H1 (cell line): Measurements from ENCODE around the gene NSD2.

Experiments used
- ASH2L ChIP-seq: fragments of 200-600, 300-600 bp; sonication (generic); IDR thresholded peaks from one replicate; pipeline ENCODE4 v1.7.1; 2017; ENCODE audit warnings: low read length
- CEBPB ChIP-seq: IDR thresholded peaks from 2 replicates; pipeline ENCODE4 v1.6.1; 2012; ENCODE audit warnings: low read depth, low read length
- EZH2 ChIP-seq: fragments of 200-600 bp; sonication (generic); IDR thresholded peaks from 2 replicates; pipeline ENCODE4 v1.7.1; 2012; ENCODE audit warnings: low read depth, mild to moderate bottlenecking, moderate library complexity, low read length, inconsistent platforms; ENCODE audit not compliant: severe bottlenecking
- JUND ChIP-seq: IDR thresholded peaks from 2 replicates; pipeline ENCODE4 v1.6.1; 2011; ENCODE audit warnings: mild to moderate bottlenecking, improper control_type of control experiment, low read length
- KDM1A ChIP-seq: fragments of 200-600, 300-600 bp; sonication (generic); IDR thresholded peaks from 2 replicates; pipeline ENCODE4 v1.7.1; 2016; ENCODE audit warnings: mild to moderate bottlenecking, low read length, borderline replicate concordance
- POLR2A ChIP-seq, 2 experiments: IDR thresholded peaks; 1 replicate in 1 of 2; 2 replicates in 1 of 2; pipeline ENCODE4 v1.6.1; 2011; ENCODE audit warnings: low read depth in 2 of 2, low read length in 2 of 2, mild to moderate bottlenecking in 2 of 2; ENCODE audit errors: control extremely low read depth in 1 of 2
- RAD21 ChIP-seq, 2 experiments: IDR thresholded peaks in 1 of 2; conservative IDR thresholded peaks in 1 of 2; 2 replicates each; pipeline ENCODE4 v1.6.1; 2011; ENCODE audit warnings: low read depth in 2 of 2, low read length in 2 of 2, improper control_type of control experiment in 1 of 2, inconsistent platforms in 1 of 2, mild to moderate bottlenecking in 1 of 2, moderate library complexity in 1 of 2
- SIX5 ChIP-seq: IDR thresholded peaks from 2 replicates; pipeline ENCODE4 v1.6.1; 2011; ENCODE audit warnings: mild to moderate bottlenecking, low read depth, low read length
- TAF1 ChIP-seq: IDR thresholded peaks from 2 replicates; pipeline ENCODE4 v1.6.1; 2011; ENCODE audit warnings: mild to moderate bottlenecking, low read depth, low read length
- TCF12 ChIP-seq: IDR thresholded peaks from 2 replicates; pipeline ENCODE4 v1.6.1; 2011; ENCODE audit warnings: low read depth, mild to moderate bottlenecking, low read length
- TF ChIP-seq, protein P1 (sequence below), 3 experiments: IDR thresholded peaks; 1 replicate in 2 of 3; 2 replicates in 1 of 3; pipeline versions ENCODE4 v1.5.1 to v1.6.1; 2011; ENCODE audit warnings: low read length in 3 of 3, mild to moderate bottlenecking in 3 of 3, inconsistent platforms in 2 of 3, low read depth in 1 of 3, moderate library complexity in 1 of 3; ENCODE audit not compliant: insufficient read depth in 1 of 3; ENCODE audit errors: control extremely low read depth in 1 of 3

DNA sequence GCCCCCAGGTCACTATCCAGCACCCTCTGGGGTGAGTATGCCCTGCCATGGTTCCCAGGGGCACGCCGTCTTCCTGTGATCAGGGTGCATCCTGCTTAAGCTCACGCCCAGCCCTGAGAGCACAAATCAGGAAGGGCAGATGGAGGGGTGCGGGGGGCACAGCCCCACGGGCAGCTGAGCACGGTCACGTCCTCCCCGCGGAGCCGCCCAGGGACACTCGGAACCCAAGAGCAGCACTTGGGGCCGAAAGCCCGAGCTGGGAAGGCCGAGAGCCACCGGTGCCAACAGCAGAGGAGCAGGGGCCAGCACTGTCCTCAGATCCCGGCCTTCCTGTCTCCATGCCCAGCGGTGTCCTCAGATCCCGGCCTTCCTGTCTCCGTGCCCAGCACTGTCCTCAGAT, 116.1 kb downstream of the NSD2 start:
- no peak for TF ChIP-seq RAD21 (IDR thresholded peaks at IDR 0.05 in 1 of 2, conservative IDR thresholded peaks at IDR 0.05 in 1 of 2; ENCODE audit: low read depth in 2 of 2, low read length in 2 of 2)
- TF ChIP-seq, protein P1, sequence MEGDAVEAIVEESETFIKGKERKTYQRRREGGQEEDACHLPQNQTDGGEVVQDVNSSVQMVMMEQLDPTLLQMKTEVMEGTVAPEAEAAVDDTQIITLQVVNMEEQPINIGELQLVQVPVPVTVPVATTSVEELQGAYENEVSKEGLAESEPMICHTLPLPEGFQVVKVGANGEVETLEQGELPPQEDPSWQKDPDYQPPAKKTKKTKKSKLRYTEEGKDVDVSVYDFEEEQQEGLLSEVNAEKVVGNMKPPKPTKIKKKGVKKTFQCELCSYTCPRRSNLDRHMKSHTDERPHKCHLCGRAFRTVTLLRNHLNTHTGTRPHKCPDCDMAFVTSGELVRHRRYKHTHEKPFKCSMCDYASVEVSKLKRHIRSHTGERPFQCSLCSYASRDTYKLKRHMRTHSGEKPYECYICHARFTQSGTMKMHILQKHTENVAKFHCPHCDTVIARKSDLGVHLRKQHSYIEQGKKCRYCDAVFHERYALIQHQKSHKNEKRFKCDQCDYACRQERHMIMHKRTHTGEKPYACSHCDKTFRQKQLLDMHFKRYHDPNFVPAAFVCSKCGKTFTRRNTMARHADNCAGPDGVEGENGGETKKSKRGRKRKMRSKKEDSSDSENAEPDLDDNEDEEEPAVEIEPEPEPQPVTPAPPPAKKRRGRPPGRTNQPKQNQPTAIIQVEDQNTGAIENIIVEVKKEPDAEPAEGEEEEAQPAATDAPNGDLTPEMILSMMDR (IDR thresholded peaks at IDR 0.05; ENCODE audit: control extremely low read depth in 1 of 3, insufficient read depth in 1 of 3, low read depth in 1 of 3, low read length in 3 of 3): no peak
- TF ChIP-seq TCF12: no peak
- no peak for TF ChIP-seq EZH2
- no peak for TF ChIP-seq ASH2L
- TF ChIP-seq TAF1: no peak
- no peak for TF ChIP-seq JUND
- no peak for TF ChIP-seq POLR2A (IDR thresholded peaks at IDR 0.05; ENCODE audit: control extremely low read depth in 1 of 2, low read depth in 2 of 2, low read length in 2 of 2)
- no peak for TF ChIP-seq CEBPB
- TF ChIP-seq KDM1A: no peak
- TF ChIP-seq SIX5: no peak
